GM10847 (cell line): ENCODE measurements around the gene CHST4.

Source experiments
- POLR2A ChIP-seq: IDR thresholded peaks from 2 replicates; pipeline ENCODE4 v1.6.1; 2011; ENCODE audit not compliant: insufficient read length; ENCODE audit errors: extremely low read depth

CHST4 gene

DNA sequence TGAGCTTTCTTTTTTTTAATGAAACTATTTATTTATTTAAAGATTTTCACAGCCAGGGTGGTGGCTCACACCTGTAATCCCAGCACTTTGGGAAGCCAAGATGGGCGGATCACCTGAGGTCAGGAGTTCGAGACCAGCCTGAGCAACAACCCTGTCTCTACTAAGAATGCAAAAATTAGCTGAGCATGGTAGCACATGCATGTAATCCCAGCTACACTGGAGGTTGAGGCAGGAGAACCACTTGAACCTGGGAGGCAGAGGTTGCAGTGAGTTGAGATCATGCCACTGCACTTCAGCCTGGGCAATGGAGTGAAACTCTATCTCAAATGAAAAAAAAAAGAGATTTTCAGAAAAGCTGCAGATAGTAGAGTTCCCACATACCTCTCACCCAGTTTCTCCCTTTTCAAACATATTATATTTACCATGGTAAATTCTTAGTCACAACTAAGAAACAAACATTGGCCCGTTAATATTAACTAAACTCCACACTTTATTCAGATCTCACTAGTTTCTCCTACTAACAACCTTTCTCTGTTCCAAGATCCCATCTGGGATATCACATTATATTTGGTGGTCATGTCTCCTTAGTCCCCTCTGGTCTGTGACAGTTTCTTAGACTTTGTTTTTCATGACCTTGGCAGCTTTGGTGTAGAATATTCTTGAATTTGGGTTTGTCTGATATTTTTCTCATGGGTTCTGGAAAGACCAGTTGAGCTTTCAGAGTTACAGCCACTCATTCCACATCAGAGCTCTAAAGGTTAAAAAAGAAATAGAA is 58.5 kb downstream of the CHST4 start:
- no peak for TF ChIP-seq POLR2A

DNA sequence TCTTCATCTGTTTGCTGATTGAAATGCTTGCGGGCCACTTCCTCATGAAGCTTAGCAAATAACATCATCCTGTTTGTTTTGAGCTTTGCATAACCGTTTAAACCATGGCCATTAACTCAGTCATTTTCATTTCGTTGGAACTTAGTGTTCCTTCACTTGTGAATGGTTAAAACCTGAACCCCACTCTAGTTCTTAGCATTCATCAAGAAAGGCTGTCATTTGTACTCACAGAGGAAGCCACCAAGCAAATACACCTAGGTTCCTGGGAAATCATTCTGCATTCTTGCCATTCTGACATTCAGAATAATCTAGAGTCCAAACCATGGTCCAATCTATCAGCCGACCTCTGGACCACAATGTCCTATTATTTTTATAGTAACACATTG is 59.1 kb downstream of the CHST4 start:
- no peak for TF ChIP-seq POLR2A
